ENCODE data around the gene ATP5F1A. TPM values are rescaled to one million over a fixed set of nuclear protein-coding genes. Genes with fewer than 3 reads are reported as not detected.

The ATP5F1A gene
- total RNA-seq: 541 and 608 TPM in 2 replicates

DNA sequence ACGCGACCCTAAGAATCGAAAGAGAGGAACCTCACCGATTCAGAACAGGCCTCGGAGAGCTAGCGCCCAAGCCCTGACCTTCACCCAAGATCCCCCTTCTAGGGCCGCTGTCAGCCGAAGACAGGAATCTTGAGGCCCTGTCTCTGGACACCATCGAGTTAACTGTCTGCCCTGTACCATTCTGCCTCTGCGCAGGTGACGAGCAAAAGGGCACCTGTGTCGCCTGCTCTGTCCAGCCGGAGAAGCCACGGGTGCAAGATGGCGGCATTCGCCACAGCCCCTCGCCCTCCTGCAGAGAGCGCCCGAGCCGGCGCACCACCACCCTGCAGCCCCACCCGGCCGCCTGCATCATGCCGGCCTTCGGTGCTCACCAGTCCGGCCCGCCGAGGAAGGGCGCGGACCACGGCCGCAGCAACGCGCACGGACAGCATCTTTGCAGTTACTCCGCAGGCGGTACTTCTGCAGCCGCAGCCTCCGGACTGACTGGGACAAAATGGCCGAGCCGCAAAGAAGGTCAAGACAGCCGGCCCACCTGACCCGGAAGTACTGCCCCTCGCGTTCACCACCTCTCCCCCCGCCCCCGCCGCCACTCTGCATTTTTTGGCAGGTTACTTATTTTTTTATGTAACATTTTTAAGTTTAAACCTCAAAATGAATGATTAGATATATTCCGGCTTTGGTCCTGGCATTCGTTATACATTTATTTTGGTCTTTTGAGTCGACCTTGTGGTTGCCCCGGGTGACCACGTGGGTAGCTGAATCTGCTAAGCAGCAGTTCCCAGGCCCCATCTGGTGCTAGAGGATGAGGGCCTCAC is at the start of gene ATP5F1A:
Gene ATP5F1A (minus strand): TSS at position 496 of the 815 bp plus-strand sequence. CDS start 65 bp downstream, at position 431.

GRCh38 chr18:46104128-46104911 is 6.2 kb upstream of the ATP5F1A start, which contains the start of gene HAUS1:
TSS of gene HAUS1 (plus strand) at chr18:46104385. CDS start at chr18:46104412, 27 bp downstream.

GRCh38 chr18:46071653-46072375 is 26.3 kb downstream of the ATP5F1A start, which contains the start of gene PSTPIP2:
TSS of gene PSTPIP2 (minus strand) at chr18:46072260. CDS start at chr18:46072188, 72 bp downstream.

Small RNAs within 50 kb of the gene (small RNA-seq; reads per million reads assigned to genes)
- not detected for gene RNU6-1278P
- not detected for gene RNY4P37

Other genes starting within 250 kb of the ATP5F1A start
- gene EPG5, start 131.0 kb downstream of the ATP5F1A start, total RNA-seq: 156 and 178 TPM in 2 replicates
- 9.3 and 9.9 TPM in 2 replicates for gene PSTPIP2, start 26.0 kb downstream of the ATP5F1A start, total RNA-seq
- 31.0 and 47.4 TPM in 2 replicates for gene HAUS1, start 6.1 kb upstream of the ATP5F1A start, total RNA-seq

Data from articular chondrocyte of knee joint (primary cell).